HEK293T (cell line): Measurements from ENCODE around the gene GAB4.

ENCODE experiments used
- FOXA1 ChIP-seq: fragments of 450-650 bp; IDR thresholded peaks from 2 replicates; pipeline ENCODE4 v1.6.1; 2016; ENCODE audit warnings: mild to moderate bottlenecking
- FOXK2 ChIP-seq: fragments of 450-650 bp; IDR thresholded peaks from 2 replicates; pipeline ENCODE4 v1.6.1; 2016; ENCODE audit warnings: mild to moderate bottlenecking
- FOXM1 ChIP-seq: fragments of 450-650 bp; IDR thresholded peaks from 2 replicates; pipeline ENCODE4 v1.6.1; 2017; ENCODE audit warnings: mild to moderate bottlenecking, borderline replicate concordance
- HDGF ChIP-seq: fragments of 450-650 bp; IDR thresholded peaks from 2 replicates; pipeline ENCODE4 v1.6.1; 2017; ENCODE audit warnings: antibody characterized with exemption, borderline replicate concordance
- TARDBP ChIP-seq: fragments of 450-650 bp; IDR thresholded peaks from 2 replicates; pipeline ENCODE4 v1.6.1; 2016
- ZNF384 ChIP-seq: fragments of 450-650 bp; IDR thresholded peaks from 2 replicates; pipeline ENCODE4 v1.6.1; 2016
- TF ChIP-seq, protein P1 (sequence below): fragments of 450-650 bp; IDR thresholded peaks from 2 replicates; pipeline ENCODE4 v1.6.1; 2016

DNA sequence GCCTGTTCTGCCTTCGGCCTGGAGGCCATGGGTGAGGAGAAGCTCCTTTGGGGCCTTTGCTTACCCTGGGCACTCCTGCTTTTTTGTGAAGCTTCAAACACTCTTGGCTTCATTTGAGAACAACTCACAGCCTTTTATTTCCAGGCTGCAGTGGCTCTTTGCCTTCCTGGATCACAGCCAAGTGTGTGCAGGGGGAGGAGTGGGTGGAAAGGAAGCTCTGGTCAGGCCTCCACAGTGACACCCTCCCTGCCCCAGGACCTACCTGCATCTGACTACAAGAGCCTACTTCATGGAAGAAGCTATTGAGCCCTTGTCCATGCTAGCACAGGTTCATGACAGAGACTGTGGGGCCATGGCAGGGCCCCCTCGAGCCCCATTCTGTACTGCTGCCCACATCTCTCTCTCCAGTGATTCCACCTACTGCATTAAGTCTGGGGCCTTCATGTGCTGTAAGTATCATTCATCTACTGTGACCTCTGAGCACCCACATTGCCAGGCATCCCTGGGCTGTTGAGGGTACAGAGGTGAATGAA is 52.3 kb downstream of the GAB4 start:
- TF ChIP-seq FOXM1 (no peak), HDGF (no peak), FOXA1 (no peak), ZNF384 (no peak), TARDBP (no peak), FOXK2 (no peak)
- TF ChIP-seq, protein P1, sequence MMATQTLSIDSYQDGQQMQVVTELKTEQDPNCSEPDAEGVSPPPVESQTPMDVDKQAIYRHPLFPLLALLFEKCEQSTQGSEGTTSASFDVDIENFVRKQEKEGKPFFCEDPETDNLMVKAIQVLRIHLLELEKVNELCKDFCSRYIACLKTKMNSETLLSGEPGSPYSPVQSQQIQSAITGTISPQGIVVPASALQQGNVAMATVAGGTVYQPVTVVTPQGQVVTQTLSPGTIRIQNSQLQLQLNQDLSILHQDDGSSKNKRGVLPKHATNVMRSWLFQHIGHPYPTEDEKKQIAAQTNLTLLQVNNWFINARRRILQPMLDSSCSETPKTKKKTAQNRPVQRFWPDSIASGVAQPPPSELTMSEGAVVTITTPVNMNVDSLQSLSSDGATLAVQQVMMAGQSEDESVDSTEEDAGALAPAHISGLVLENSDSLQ, result no peak
